Adipose tissue (tissue), 3 donors: Measurements from ENCODE around the gene SLC4A5. TPM values are rescaled to one million over a fixed set of nuclear protein-coding genes. Genes with fewer than 3 reads are reported as not detected.

ENCODE experiments used
- H3K27ac ChIP-seq: one replicate; pipeline ENCODE4 v1.5.1; 2013; ENCODE audit warnings: low read depth, low read length
- WGBS, 3 donors: extraction: QIAGEN DNeasy Blood & Tissue Kit; methylation state at CpG; one replicate each; pipeline ENCODE4 v1.1.7; 2013; 5-methylcytosine and 5-hydroxymethylcytosine counted together
- polyA plus RNA-seq, 3 donors: library from polyadenylated mRNA; stranded (reverse); fragments of 200-250 nt; gene quantifications; one replicate each; pipeline ENCODE4 v1.2.3, GENCODE V29; 2013
- donor health status: healthy with polysubstance abuse.
- donor health status: Bipolar disorder and iron deficiency.
- donor health status: healthy.

Gene SLC4A5
- polyA plus RNA-seq, 3 donors, result 0.32 to 1.0 (median 0.71) TPM

- 92 to 94% (median 93%) methylated on average over 6 of the region's 6 CpGs for whole genome bisulfite sequencing, 3 donors
- H3K27ac ChIP-seq, result no peak overlapping the region
Measured at GRCh38 chr2:74291886-74292621, 51.2 kb downstream of the SLC4A5 start.

GRCh38 chr2:74291218-74291544, 52.0 kb downstream of the SLC4A5 start:
- 69 to 77% (median 72%) methylated on average over 2 of the region's 2 CpGs for WGBS, 3 donors
- H3K27ac ChIP-seq, result no peak overlapping the region

- WGBS, 3 donors, result 30 to 41% (median 34%) methylated on average over 4 of the region's 4 CpGs
- H3K27ac ChIP-seq, result no peak overlapping the region
Measured at GRCh38 chr2:74290466-74291217, 52.6 kb downstream of the SLC4A5 start.

- 85 to 93% (median 86%) methylated on average over 3 of the region's 3 CpGs for WGBS, 3 donors
- no peak overlapping the region for H3K27ac ChIP-seq
Measured at GRCh38 chr2:74290066-74290465, 53.1 kb downstream of the SLC4A5 start.

- 81 to 88% (median 83%) methylated on average over 6 of the region's 6 CpGs for WGBS, 3 donors
- no peak overlapping the region for H3K27ac ChIP-seq
Measured at GRCh38 chr2:74286725-74287124, 56.5 kb downstream of the SLC4A5 start.

- no peak overlapping the region for H3K27ac ChIP-seq
- WGBS, 3 donors, result 75 to 76% (median 75%) methylated on average over 10 of the region's 10 CpGs
Measured at GRCh38 chr2:74281141-74281975, 61.9 kb downstream of the SLC4A5 start.

- no peak overlapping the region for H3K27ac ChIP-seq
- 72 to 91% (median 89%) methylated on average over 4 of the region's 4 CpGs for WGBS, 3 donors
Measured at GRCh38 chr2:74278694-74279093, 64.5 kb downstream of the SLC4A5 start.

GRCh38 chr2:74278176-74278575, 65.0 kb downstream of the SLC4A5 start:
- 70 to 78% (median 77%) methylated on average over 2 of the region's 2 CpGs for WGBS, 3 donors

GRCh38 chr2:74275228-74275627, 68.0 kb downstream of the SLC4A5 start:
- no peak overlapping the region for H3K27ac ChIP-seq
- WGBS, 3 donors, result 84 to 100% (median 87%) methylated on average over 1 of the region's 1 CpG

More at GRCh38 chr2:74278176-74278575, 65.0 kb downstream of the SLC4A5 start:
- no peak overlapping the region for H3K27ac ChIP-seq

- H3K27ac ChIP-seq, result no peak overlapping the region
- WGBS, 3 donors, result 73 to 100% (median 94%) methylated on average over 1 of the region's 1 CpG
Measured at GRCh38 chr2:74269667-74270066, 73.5 kb downstream of the SLC4A5 start.

- no peak overlapping the region for H3K27ac ChIP-seq
- 12 to 40% (median 34%) methylated on average over 4 of the region's 4 CpGs for WGBS, 3 donors
Measured at GRCh38 chr2:74267068-74267467, 76.1 kb downstream of the SLC4A5 start.

GRCh38 chr2:74264281-74264680, 78.9 kb downstream of the SLC4A5 start:
- 6 to 53% (median 39%) methylated on average over 1 of the region's 1 CpG for WGBS, 3 donors

GRCh38 chr2:74262681-74263080, 80.5 kb downstream of the SLC4A5 start:
- WGBS, 3 donors, result 92 to 97% (median 94%) methylated on average over 6 of the region's 6 CpGs

More at GRCh38 chr2:74264281-74264680, 78.9 kb downstream of the SLC4A5 start:
- no peak overlapping the region for H3K27ac ChIP-seq

GRCh38 chr2:74261204-74261864, 81.9 kb downstream of the SLC4A5 start:
- no peak overlapping the region for H3K27ac ChIP-seq
- 29 to 78% (median 77%) methylated on average over 4 to 6 of the region's 6 CpGs for WGBS, 3 donors

More at GRCh38 chr2:74262681-74263080, 80.5 kb downstream of the SLC4A5 start:
- H3K27ac ChIP-seq, result no peak overlapping the region

- H3K27ac ChIP-seq, result no peak overlapping the region
- 72 to 77% (median 73%) methylated on average over 2 of the region's 2 CpGs for whole genome bisulfite sequencing, 3 donors
Measured at GRCh38 chr2:74260495-74260894, 82.7 kb downstream of the SLC4A5 start.

GRCh38 chr2:74259733-74260132, 83.5 kb downstream of the SLC4A5 start:
- WGBS, 3 donors, result 85 to 88% (median 88%) methylated on average over 4 of the region's 4 CpGs
- H3K27ac ChIP-seq, result no peak overlapping the region

GRCh38 chr2:74259191-74259590, 84.0 kb downstream of the SLC4A5 start:
- WGBS, 3 donors, result 68 to 90% (median 84%) methylated on average over 3 of the region's 3 CpGs
- no peak overlapping the region for H3K27ac ChIP-seq

- 76 to 87% (median 79%) methylated on average over 18 of the region's 18 CpGs for WGBS, 3 donors
- H3K27ac ChIP-seq, result no peak overlapping the region
Measured at GRCh38 chr2:74255660-74256213, 87.5 kb downstream of the SLC4A5 start.
